Measurements from ENCODE around the gene FOXP1.

Gene FOXP1

GRCh38 chr3:71366988-71367604 is 216.4 kb downstream of the FOXP1 start:
- TF ChIP-seq POLR2AphosphoS5 (IDR thresholded peaks at IDR 0.05; ENCODE audit: low read depth, low read length) (no peak), TAF1 (IDR thresholded peaks at IDR 0.05; ENCODE audit: borderline replicate concordance, insufficient read depth, low read length) (no peak), FOXP2 (optimal IDR thresholded peaks at IDR 0.05; ENCODE audit: borderline replicate concordance, extremely low read depth, extremely low read length, insufficient read depth) (no peak), SIN3A (IDR thresholded peaks at IDR 0.05; ENCODE audit: borderline replicate concordance, insufficient read depth, low read length) (no peak), REST (IDR thresholded peaks at IDR 0.05; ENCODE audit: insufficient read depth in 1 of 2, low read depth in 2 of 2, low read length in 2 of 2) (no peak)

GRCh38 chr3:71361334-71361890 is 222.1 kb downstream of the FOXP1 start:
- TF ChIP-seq TAF1 (IDR thresholded peaks at IDR 0.05; ENCODE audit: borderline replicate concordance, insufficient read depth, low read length) (no peak), POLR2AphosphoS5 (IDR thresholded peaks at IDR 0.05; ENCODE audit: low read depth, low read length) (no peak), SIN3A (IDR thresholded peaks at IDR 0.05; ENCODE audit: borderline replicate concordance, insufficient read depth, low read length) (no peak), REST (IDR thresholded peaks at IDR 0.05; ENCODE audit: insufficient read depth in 1 of 2, low read depth in 2 of 2, low read length in 2 of 2) (no peak), FOXP2 (optimal IDR thresholded peaks at IDR 0.05; ENCODE audit: borderline replicate concordance, extremely low read depth, extremely low read length, insufficient read depth) (no peak)

- TF ChIP-seq POLR2AphosphoS5 (IDR thresholded peaks at IDR 0.05; ENCODE audit: low read depth, low read length) (no peak), FOXP2 (optimal IDR thresholded peaks at IDR 0.05; ENCODE audit: borderline replicate concordance, extremely low read depth, extremely low read length, insufficient read depth) (no peak), SIN3A (IDR thresholded peaks at IDR 0.05; ENCODE audit: borderline replicate concordance, insufficient read depth, low read length) (no peak), TAF1 (IDR thresholded peaks at IDR 0.05; ENCODE audit: borderline replicate concordance, insufficient read depth, low read length) (no peak), REST (IDR thresholded peaks at IDR 0.05; ENCODE audit: insufficient read depth in 1 of 2, low read depth in 2 of 2, low read length in 2 of 2) (no peak)
Observed at GRCh38 chr3:71360764-71361163, 222.8 kb downstream of the FOXP1 start.

GRCh38 chr3:71360180-71360579 is 223.3 kb downstream of the FOXP1 start:
- TF ChIP-seq POLR2AphosphoS5 (IDR thresholded peaks at IDR 0.05; ENCODE audit: low read depth, low read length) (no peak), TAF1 (IDR thresholded peaks at IDR 0.05; ENCODE audit: borderline replicate concordance, insufficient read depth, low read length) (no peak), REST (IDR thresholded peaks at IDR 0.05; ENCODE audit: insufficient read depth in 1 of 2, low read depth in 2 of 2, low read length in 2 of 2) (no peak), SIN3A (IDR thresholded peaks at IDR 0.05; ENCODE audit: borderline replicate concordance, insufficient read depth, low read length) (no peak), FOXP2 (optimal IDR thresholded peaks at IDR 0.05; ENCODE audit: borderline replicate concordance, extremely low read depth, extremely low read length, insufficient read depth) (no peak)
